Bronchial epithelial cell (primary cell): ENCODE data around the gene NAT14. TPM values are rescaled to one million over a fixed set of nuclear protein-coding genes. Genes with fewer than 3 reads are reported as not detected.
A peak's percentile ranks its signal among the peaks of the same experiment; 100 is the strongest.

Source experiments
- DNase-seq: peaks from one replicate; pipeline ENCODE4 v3.0.0-alpha.2; 2010; ENCODE audit warnings: low read depth
- FAIRE-seq: peaks from 2 replicates; lab custom pipeline; 2011; peaks lifted over from hg19 to GRCh38; lab: Jason Lieb, UNC
- H3K27me3 ChIP-seq: 2 replicates; pipeline ENCODE4 v1.5.1; 2011; ENCODE audit warnings: low read length; ENCODE audit not compliant: control insufficient read depth, insufficient read depth
- H3K36me3 ChIP-seq: 2 replicates; pipeline ENCODE4 v1.5.1; 2011; ENCODE audit warnings: low read length; ENCODE audit not compliant: control insufficient read depth, insufficient read depth
- H3K4me3 ChIP-seq: 2 replicates; pipeline ENCODE4 v1.5.1; 2011; ENCODE audit warnings: mild to moderate bottlenecking, low read depth, low read length, control low read depth
- total RNA-seq: library from RNA; depleted of rRNA; stranded (reverse); fragments of >200 nt; gene quantifications from 2 replicates; pipeline ENCODE4 v1.2.1, GENCODE V29; 2014
- TF ChIP-seq, protein P1 (sequence below): IDR thresholded peaks from 2 replicates; pipeline ENCODE4 v1.5.1; 2011; ENCODE audit warnings: mild to moderate bottlenecking, moderate library complexity, low read length, control low read depth, inconsistent platforms; ENCODE audit not compliant: insufficient read depth, severe bottlenecking

Gene NAT14
- total RNA-seq, 1 donor from 2014 or later: 2.4 TPM

DNA sequence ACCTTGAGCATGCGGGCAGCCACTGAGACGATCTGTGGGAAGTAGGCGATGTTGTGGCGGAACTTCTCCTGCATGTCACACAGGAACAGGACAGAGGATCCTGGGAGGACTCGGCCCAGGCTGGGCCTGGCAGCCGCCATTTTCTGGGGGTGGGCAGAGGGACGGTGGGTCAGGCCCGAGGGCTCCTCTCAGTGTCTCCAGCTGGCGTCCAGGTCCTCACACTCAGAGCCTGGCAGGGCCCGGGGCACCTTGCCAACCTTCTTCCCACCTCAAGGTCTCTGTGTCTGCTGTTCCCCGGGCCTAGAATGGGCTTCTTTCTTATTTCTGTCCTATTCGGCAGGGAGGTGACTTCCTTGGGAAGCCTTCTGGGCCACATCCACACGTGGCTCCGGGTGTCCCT lies 28.6 kb upstream of the NAT14 start:
- no peak overlapping the region for H3K4me3 ChIP-seq
- H3K27me3 ChIP-seq: peaks cover 8% of the 10 kb centered on the region
- H3K36me3 ChIP-seq: no peaks in the 10 kb centered on the region
- DNase-seq: no peak
- no peak for FAIRE-seq
- TF ChIP-seq, protein P1, sequence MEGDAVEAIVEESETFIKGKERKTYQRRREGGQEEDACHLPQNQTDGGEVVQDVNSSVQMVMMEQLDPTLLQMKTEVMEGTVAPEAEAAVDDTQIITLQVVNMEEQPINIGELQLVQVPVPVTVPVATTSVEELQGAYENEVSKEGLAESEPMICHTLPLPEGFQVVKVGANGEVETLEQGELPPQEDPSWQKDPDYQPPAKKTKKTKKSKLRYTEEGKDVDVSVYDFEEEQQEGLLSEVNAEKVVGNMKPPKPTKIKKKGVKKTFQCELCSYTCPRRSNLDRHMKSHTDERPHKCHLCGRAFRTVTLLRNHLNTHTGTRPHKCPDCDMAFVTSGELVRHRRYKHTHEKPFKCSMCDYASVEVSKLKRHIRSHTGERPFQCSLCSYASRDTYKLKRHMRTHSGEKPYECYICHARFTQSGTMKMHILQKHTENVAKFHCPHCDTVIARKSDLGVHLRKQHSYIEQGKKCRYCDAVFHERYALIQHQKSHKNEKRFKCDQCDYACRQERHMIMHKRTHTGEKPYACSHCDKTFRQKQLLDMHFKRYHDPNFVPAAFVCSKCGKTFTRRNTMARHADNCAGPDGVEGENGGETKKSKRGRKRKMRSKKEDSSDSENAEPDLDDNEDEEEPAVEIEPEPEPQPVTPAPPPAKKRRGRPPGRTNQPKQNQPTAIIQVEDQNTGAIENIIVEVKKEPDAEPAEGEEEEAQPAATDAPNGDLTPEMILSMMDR: no peak

DNA sequence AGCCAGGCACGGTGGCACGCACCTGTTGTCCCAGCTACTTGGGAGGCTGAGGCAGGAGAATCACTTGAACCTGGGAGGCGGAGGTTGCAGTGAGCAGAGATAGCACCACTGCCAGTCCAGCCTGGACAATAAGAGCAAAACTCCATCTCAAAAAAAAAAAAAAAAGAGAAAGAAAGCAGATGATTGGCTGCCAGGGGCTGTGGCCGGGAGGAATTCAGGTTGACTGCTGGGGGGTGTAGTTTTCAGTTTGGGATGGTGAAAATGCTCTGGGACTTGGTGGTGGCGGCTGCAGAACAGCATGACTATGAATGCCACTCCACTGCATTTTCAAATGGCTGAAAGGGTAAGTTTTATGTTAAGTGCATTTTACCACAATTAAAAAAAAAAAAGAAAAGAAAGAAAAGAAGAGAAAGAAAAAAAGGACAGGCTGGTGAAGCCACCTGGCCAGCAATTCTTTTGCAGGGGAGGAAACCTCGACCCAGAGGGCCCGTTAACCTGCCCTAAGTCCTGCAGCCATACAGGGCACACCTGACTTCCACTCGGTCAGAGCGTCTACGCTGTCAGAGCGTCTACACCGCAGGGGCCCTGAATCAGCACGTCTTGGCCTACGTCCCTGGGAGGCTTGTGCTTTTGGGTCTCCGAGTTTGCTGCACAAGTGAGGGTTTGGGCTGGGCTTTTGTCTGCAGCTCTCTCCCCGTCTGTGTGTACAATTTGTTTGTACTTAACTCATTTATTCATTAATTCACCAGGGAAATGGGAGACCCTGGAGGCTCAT lies 27.1 kb upstream of the NAT14 start:
- Histone ChIP-seq H3K27me3 (no peaks in the 10 kb centered on the region), H3K4me3 (no peak overlapping the region), H3K36me3 (no peaks in the 10 kb centered on the region)
- TF ChIP-seq, protein P1: no peak
- FAIRE-seq (no peak), DNase-seq (no peak)

DNA sequence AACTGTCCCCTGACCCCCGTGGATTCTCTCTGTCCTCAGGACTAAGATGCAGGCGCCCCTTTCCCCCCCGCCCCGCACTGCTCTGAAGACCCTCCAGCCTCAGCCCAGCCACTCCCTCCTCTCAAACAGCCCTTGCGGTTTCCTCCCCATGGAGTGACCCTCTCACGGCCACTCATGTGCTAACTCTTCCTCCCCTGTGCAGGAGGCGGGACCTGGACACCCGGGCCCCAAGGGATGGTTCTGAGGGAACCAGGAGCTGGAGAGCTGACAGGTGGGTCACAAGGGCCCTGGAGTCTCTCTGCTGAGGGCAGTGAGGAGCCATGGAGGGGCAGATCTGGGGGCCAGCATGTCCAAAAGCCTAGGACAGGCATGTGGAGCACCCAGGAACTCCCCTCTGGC lies 25.4 kb upstream of the NAT14 start:
- DNase-seq (no peak), FAIRE-seq (no peak)
- TF ChIP-seq, protein P1: no peak
- Histone ChIP-seq H3K36me3 (no peaks in the 10 kb centered on the region), H3K4me3 (no peak overlapping the region), H3K27me3 (no peaks in the 10 kb centered on the region)

DNA sequence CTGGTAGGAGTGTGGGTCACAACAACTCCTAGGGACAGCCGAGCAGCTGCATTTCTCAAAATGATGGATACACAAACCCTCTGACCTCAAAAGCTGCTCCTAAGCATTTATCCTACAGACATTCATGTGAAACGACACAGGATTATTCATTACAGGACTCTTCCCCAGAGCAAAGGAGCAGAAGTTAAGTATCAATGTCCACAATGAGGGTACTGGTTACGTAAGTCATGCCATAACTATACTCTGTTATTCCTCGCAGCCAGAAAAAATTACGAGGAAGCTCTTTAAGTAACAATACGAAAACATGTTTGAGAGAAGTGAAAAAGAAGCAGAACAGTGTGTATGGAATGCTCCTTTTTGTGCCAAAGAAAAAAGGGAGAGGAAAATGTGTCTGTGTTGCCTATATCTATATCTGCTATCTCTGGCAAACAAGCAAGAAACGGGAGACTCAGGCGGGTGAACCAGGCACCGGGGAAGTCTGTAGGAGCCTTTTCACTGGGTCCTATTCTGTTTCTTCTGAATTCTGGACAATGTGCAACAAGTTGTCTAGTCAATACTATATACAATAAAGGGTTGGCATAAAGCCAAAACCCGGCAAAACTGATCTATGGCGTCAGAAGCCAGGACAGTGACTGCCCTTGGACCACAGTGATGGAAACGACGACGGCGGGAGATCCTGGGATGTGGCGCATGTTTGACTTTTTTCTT lies 24.9 kb upstream of the NAT14 start:
- Histone ChIP-seq H3K36me3 (no peaks in the 10 kb centered on the region), H3K27me3 (no peaks in the 10 kb centered on the region), H3K4me3 (no peak overlapping the region)
- TF ChIP-seq, protein P1: no peak
- no peak for FAIRE-seq
- DNase-seq: no peak

DNA sequence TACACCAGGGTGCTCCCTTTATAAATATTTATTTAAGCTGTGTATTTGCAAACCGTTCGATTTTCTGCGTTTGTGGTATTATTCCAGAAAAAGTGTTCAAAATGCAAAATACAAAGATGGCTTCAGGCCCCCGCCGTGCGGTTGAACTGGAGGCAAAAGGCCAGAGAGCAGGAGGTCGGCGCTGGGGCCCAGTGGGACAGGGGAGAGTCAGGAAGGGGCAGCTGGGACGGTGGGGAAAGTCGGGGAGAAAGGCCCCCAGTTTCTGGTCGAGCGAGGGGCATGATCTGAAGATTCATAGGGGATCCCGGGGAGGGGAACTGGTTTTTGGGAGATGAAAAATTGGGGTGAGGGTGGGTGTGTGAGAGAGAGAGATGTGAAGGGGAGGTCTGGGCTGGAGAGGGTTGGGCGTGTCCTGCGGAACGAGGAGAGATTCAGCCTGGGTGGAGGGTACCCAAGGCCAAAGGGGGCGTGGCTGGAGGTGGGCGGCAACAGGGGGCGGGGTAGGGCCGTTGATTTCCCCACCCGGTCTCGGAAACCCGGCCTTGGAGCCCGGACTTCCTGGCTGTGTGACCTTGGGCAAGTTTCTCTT lies 24.2 kb upstream of the NAT14 start:
- Histone ChIP-seq H3K36me3 (no peaks in the 10 kb centered on the region), H3K4me3 (peak overlapping the region; percentile 93), H3K27me3 (no peaks in the 10 kb centered on the region)
- TF ChIP-seq, protein P1: no peak
- DNase-seq (peak; percentile 32), FAIRE-seq (no peak)
